Esophagus muscularis mucosa (tissue), 4 donors: Measurements from ENCODE around the gene RAPH1. TPM values are rescaled to one million over a fixed set of nuclear protein-coding genes. Genes with fewer than 3 reads are reported as not detected.

Source experiments
- DNase-seq: peaks from one replicate; pipeline ENCODE4 v3.0.0-alpha.2; 2017; ENCODE audit errors: extremely low spot score
- H3K27ac ChIP-seq, 4 donors: fragments of 200-600 bp; sonication (generic); replicated peaks in 1 of 4; 1 replicate in 3 of 4; 2 replicates in 1 of 4; pipeline ENCODE4 v1.5.1; 2016 to 2019; ENCODE audit warnings: mild to moderate bottlenecking in 1 of 4
- H3K27me3 ChIP-seq, 4 donors: fragments of 200-600 bp; sonication (generic); one replicate each; pipeline versions ENCODE4 v1.5.1 to v1.6.0; 2016 to 2019
- H3K36me3 ChIP-seq, 4 donors: fragments of 200-600 bp; sonication (generic); one replicate each; pipeline ENCODE4 v1.5.1; 2016 to 2019
- H3K4me1 ChIP-seq, 4 donors: fragments of 200-600 bp; sonication (generic); one replicate each; pipeline ENCODE4 v1.5.1; 2016 to 2019
- H3K4me3 ChIP-seq, 4 donors: fragments of 200-600 bp; sonication (generic); 1 replicate in 2 of 4; 2 replicates in 2 of 4; pipeline ENCODE4 v1.5.1; 2016 to 2019; ENCODE audit warnings: mild to moderate bottlenecking in 4 of 4, moderate library complexity in 1 of 4
- H3K9me3 ChIP-seq, 4 donors: fragments of 200-600 bp; sonication (generic); 1 replicate in 3 of 4; 2 replicates in 1 of 4; pipeline ENCODE4 v1.5.1; 2016 to 2019
- CTCF ChIP-seq, 3 experiments: fragments of 200-600 bp in 2 of 3; fragments of 450-650 bp in 1 of 3; sonication (generic) in 2 of 3; IDR thresholded peaks; one replicate each; pipeline ENCODE4 v1.5.1; 2017 to 2019; ENCODE audit warnings: antibody characterized with exemption in 3 of 3, mild to moderate bottlenecking in 2 of 3, moderate library complexity in 1 of 3
- EP300 ChIP-seq: sonication (generic); formaldehyde crosslinking; IDR thresholded peaks from one replicate; pipeline ENCODE4 v1.6.1; 2017; ENCODE audit warnings: antibody characterized with exemption
- POLR2A ChIP-seq: fragments of 450-650 bp; IDR thresholded peaks from one replicate; pipeline ENCODE4 v1.6.1; 2017; ENCODE audit warnings: antibody characterized with exemption, moderate library complexity, mild to moderate bottlenecking, low read depth
- POLR2AphosphoS5 ChIP-seq, 2 donors: sonication (generic); formaldehyde crosslinking; IDR thresholded peaks; one replicate each; pipeline ENCODE4 v1.6.1; 2017; ENCODE audit warnings: antibody characterized with exemption in 2 of 2
- WGBS: methylation state at CpG from one replicate; pipeline ENCODE4 v1.1.5; 2018; 5-methylcytosine and 5-hydroxymethylcytosine counted together
- intact Hi-C: fragments of 100-400 bp; cut with DNase I; formaldehyde crosslinking; loops from one replicate; pipeline ENCODE4 v1.15.1; 2023
- total RNA-seq, 4 donors: library from RNA; depleted of rRNA; stranded (reverse); fragments of >200 nt; gene quantifications; one replicate each; pipeline versions ENCODE4 v1.1.0 to v1.2.1, GENCODE V29; 2016

The RAPH1 gene
- total RNA-seq, 4 donors from 2014 or later = 15.4 to 20.4 (median 18.2) TPM

- DNase-seq = no peak
- Histone ChIP-seq H3K36me3 (no peaks in the 10 kb centered on the region), H3K27me3 (no peaks in the 10 kb centered on the region), H3K27ac (no peak overlapping the region), H3K4me1 (peaks cover 0 to 9% (median 0%) of the 10 kb centered on the region in 4 donors), H3K9me3 (no peaks in the 10 kb centered on the region), H3K4me3 (no peak overlapping the region)
- TF ChIP-seq EP300 (no peak), CTCF (IDR thresholded peaks at IDR 0.05) (no peak), POLR2A (no peak), POLR2AphosphoS5 (IDR thresholded peaks at IDR 0.05) (no peak)
- WGBS = 85% methylated on average over 6 of the region's 6 CpGs
- intact Hi-C loops = no loop called here
Observed at GRCh38 chr2:203574824-203575223, 39.7 kb upstream of the RAPH1 start.

GRCh38 chr2:203572316-203572715 is 37.2 kb upstream of the RAPH1 start:
- H3K36me3 ChIP-seq = no peaks in the 10 kb centered on the region
- H3K4me3 ChIP-seq = no peak overlapping the region
- no peak overlapping the region for H3K27ac ChIP-seq
- TF ChIP-seq POLR2A = no peak
- no peak for TF ChIP-seq POLR2AphosphoS5 (IDR thresholded peaks at IDR 0.05)
- no peak for TF ChIP-seq EP300
- TF ChIP-seq CTCF (IDR thresholded peaks at IDR 0.05) = no peak
- intact Hi-C loops = no loop called here
- H3K27me3 ChIP-seq = no peaks in the 10 kb centered on the region
- H3K9me3 ChIP-seq = no peaks in the 10 kb centered on the region
- no peaks in the 10 kb centered on the region for H3K4me1 ChIP-seq
- DNase-seq = no peak
- WGBS = 98% methylated on average over 7 of the region's 7 CpGs

GRCh38 chr2:203569677-203570316 is 34.7 kb upstream of the RAPH1 start:
- Histone ChIP-seq H3K9me3 (no peaks in the 10 kb centered on the region), H3K4me3 (no peak overlapping the region), H3K27ac (no peak overlapping the region), H3K36me3 (no peaks in the 10 kb centered on the region), H3K27me3 (no peaks in the 10 kb centered on the region), H3K4me1 (no peaks in the 10 kb centered on the region)
- TF ChIP-seq POLR2AphosphoS5 (IDR thresholded peaks at IDR 0.05) = no peak
- TF ChIP-seq POLR2A = no peak
- TF ChIP-seq CTCF (IDR thresholded peaks at IDR 0.05) = no peak
- no peak for TF ChIP-seq EP300
- intact Hi-C loops = no loop called here
- WGBS = 89% methylated on average over 8 of the region's 8 CpGs
- DNase-seq = no peak

GRCh38 chr2:203567691-203568090 is 32.6 kb upstream of the RAPH1 start:
- Histone ChIP-seq H3K36me3 (no peaks in the 10 kb centered on the region), H3K4me1 (peaks cover 0 to 2% (median under 1%) of the 10 kb centered on the region in 4 donors), H3K27ac (no peak overlapping the region), H3K9me3 (no peaks in the 10 kb centered on the region), H3K4me3 (no peak overlapping the region), H3K27me3 (no peaks in the 10 kb centered on the region)
- WGBS = 100% methylated on average over 1 of the region's 1 CpG
- TF ChIP-seq POLR2AphosphoS5 (IDR thresholded peaks at IDR 0.05) (no peak), EP300 (no peak), CTCF (IDR thresholded peaks at IDR 0.05) (no peak), POLR2A (no peak)
- DNase-seq = no peak
- intact Hi-C loops = no loop called here

GRCh38 chr2:203566161-203566560 is 31.1 kb upstream of the RAPH1 start:
- Histone ChIP-seq H3K27me3 (no peaks in the 10 kb centered on the region), H3K9me3 (no peaks in the 10 kb centered on the region), H3K27ac (no peak overlapping the region), H3K4me3 (no peak overlapping the region), H3K36me3 (no peaks in the 10 kb centered on the region), H3K4me1 (peaks cover 11 to 13% (median 12%) of the 10 kb centered on the region in 4 donors)
- no peak for TF ChIP-seq CTCF (IDR thresholded peaks at IDR 0.05)
- TF ChIP-seq POLR2AphosphoS5 (IDR thresholded peaks at IDR 0.05) = no peak
- no peak for TF ChIP-seq EP300
- TF ChIP-seq POLR2A = no peak
- 95% methylated on average over 4 of the region's 4 CpGs for WGBS
- DNase-seq = no peak
- intact Hi-C loops = no loop called here
